AG09319 (cell line): ENCODE data around the gene HDHD2.
A peak's percentile ranks its signal among the peaks of the same experiment; 100 is the strongest.

Source experiments
- DNase-seq: peaks from one replicate; pipeline ENCODE4 v3.0.0-alpha.2; 2010; ENCODE audit warnings: low read depth; ENCODE audit errors: extremely low read depth
- TF ChIP-seq, protein P1 (sequence below): IDR thresholded peaks from 2 replicates; pipeline ENCODE4 v1.5.1; 2011; ENCODE audit warnings: low read depth, mild to moderate bottlenecking, inconsistent platforms, low read length, moderate library complexity

The HDHD2 gene

DNA sequence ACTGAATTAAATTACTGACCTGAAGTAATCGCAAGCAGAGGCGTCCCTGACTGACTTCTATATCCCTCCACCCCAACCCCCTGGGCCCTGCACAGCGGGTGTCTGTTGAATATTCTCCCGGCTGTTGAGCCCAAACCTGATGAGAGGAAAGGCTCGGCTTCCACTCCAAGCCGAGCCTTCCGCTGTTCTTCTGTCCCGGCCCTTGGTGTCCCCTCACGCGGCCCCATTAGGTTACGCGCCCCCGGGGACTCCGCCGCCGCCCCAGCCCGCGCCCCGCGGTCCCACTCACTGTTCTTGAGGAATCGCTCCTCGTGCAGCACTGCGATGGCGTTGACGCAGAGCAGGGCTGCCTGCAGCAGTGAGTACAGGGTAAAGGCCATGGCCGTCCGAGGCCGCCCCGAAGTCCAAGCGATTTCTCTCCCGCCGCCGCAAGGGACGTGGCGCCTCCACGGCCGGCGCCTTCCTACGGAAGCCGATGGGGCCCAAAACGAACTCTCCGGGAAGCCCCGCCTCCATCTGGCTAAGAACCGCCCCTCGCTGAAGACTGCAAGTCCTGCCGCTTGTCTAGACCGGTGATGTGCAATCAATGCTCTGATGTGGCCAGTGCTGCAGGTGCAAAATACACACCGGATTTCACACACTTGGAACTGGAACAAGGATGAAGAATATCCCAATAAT is 25.7 kb upstream of the HDHD2 start, which contains the start of gene IER3IP1:
TSS of gene IER3IP1 (minus strand) at position 467 of the 678 bp plus-strand sequence. CDS start at position 380, 87 bp downstream.
- peak; percentile 74 for DNase-seq
- TF ChIP-seq, protein P1, sequence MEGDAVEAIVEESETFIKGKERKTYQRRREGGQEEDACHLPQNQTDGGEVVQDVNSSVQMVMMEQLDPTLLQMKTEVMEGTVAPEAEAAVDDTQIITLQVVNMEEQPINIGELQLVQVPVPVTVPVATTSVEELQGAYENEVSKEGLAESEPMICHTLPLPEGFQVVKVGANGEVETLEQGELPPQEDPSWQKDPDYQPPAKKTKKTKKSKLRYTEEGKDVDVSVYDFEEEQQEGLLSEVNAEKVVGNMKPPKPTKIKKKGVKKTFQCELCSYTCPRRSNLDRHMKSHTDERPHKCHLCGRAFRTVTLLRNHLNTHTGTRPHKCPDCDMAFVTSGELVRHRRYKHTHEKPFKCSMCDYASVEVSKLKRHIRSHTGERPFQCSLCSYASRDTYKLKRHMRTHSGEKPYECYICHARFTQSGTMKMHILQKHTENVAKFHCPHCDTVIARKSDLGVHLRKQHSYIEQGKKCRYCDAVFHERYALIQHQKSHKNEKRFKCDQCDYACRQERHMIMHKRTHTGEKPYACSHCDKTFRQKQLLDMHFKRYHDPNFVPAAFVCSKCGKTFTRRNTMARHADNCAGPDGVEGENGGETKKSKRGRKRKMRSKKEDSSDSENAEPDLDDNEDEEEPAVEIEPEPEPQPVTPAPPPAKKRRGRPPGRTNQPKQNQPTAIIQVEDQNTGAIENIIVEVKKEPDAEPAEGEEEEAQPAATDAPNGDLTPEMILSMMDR: peak; percentile 13; the same call in 1 of the 2 replicates

DNA sequence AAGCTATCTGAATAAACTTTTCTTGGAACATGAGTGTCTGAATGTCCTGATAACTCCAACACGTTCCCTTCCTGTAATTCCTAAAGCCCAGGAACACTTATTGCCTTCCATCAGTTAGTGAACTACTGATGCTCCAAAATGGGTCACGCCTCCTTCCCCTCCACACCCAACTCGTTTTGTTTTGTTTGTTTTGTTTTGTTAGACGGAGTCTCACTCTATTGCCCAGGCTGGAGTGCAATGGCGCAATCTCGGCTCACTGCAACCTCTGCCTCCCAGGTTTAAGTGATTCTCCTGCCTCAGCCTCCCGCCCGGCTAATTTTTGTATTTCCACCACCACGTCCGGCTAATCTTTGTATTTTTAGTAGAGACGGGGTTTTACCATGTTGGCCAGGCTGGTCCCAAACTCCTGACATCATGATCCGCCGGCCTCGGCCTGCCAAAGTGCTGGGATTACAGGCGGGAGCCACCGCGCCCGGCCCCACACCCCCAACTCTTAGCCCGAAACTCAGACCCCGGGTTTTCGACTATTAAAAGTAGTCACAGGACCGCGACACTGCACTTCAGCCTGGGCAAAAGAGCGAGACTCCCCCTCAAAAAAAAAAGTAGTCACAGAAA is 25.1 kb upstream of the HDHD2 start:
- TF ChIP-seq, protein P1: no peak
- DNase-seq: no peak

DNA sequence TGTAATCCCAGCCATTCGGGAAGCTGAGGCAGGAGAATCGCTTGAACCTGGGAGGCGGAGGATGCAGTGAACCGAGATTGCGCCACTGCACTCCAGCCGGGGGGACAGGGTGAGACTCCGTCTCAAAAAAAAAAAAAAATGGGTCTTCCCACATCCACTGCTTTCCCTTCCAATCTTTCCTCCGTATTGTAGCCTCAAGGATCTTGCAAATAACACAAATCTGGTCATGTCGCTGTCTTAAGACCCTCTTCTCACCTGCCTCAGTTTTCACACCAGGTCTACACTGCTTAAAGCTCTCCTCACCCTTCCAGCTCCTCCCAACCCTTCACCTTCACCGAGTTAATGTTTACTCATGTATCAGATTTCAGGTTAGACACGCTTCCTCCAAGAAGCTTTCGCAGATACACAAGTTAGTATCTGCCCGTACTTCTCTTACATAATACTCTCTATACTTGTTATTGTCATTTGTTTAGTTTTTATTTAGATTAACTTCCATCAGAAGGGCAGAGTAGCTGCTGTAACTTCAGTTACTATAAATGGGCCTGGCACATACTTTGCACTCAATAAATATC is 24.3 kb upstream of the HDHD2 start:
- no peak for DNase-seq
- TF ChIP-seq, protein P1: no peak

DNA sequence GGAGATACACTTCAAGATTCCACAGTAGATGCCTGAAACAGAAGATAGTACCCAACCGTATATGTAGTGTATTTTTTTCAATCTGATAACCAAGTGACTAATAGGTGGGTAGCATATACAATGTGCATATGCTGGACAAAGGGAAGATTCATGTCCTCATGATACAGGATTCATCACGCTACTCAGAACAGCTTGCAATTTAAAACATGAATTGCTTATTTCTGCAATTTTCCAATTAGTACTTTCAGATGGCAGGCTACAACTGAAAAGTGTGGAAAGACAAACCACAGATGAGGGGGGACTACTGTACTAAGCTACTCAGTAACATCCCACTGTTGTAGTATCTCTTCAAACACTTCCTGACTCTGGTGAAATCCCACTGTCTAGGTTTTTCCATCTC is 22.2 kb upstream of the HDHD2 start:
- TF ChIP-seq, protein P1: no peak
- no peak for DNase-seq

DNA sequence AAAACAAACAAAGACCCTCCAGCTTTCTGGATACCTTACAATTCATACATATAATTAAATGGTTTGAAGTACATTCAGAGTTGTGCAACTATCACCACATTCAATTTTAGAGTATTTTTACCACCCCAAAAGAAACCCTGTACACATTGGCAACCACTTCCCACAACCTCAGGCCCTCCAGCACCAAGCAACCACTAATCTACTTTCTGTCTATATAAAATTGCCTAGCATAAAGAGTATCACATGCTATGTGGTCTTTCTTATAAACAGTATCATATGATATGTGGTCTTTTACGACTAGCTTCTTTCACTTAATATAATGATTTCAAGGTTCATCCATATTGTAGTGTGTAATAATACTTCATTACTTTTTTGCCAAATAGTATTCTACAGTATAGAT is 18.6 kb upstream of the HDHD2 start:
- TF ChIP-seq, protein P1: no peak
- DNase-seq: no peak

DNA sequence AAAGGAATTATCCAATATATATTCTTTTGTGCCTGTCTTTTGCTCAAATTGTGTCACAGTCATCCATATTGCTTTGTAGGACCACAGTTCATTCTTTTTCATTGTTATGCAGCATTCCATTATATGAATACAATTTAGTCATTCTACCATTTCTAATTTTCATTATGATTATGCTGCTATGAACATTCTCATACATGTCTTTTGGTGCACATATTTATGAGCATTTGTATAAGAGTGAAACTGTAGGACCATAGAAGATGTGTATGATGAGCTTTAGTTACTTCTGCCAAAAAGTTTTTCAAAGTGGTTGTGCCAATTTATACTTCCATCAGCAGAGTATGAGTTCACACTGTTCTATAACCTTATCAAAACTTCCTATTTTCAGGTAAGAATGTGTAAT is 18.2 kb upstream of the HDHD2 start:
- DNase-seq: no peak
- TF ChIP-seq, protein P1: no peak

DNA sequence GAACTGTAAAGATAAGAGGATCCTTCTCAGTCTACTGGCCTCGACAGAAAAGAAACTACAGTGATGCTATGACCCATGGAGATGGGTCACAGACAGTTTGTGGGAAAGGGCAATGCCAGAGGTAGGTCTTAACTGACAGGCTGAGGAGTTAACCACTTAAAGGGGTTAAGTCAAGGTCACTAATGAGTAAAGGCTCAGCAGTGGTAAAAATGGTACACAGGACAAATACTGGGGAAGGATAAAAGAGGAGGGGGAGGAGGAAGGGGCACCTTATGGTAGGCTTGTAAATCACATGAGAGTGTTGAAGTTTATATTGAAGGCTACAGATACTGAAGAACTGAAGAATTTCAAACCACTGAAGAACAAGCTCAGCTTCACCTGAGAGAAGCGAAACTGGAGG is 16.0 kb upstream of the HDHD2 start:
- TF ChIP-seq, protein P1: no peak
- DNase-seq: no peak
